ENCODE data around the gene PPP6R1. TPM values are rescaled to one million over a fixed set of nuclear protein-coding genes. Genes with fewer than 3 reads are reported as not detected.

Gene PPP6R1
- total and polyA plus RNA-seq, 2 of the 13 experiments (the other 11 are each of a cell fraction or from before 2014, with no cell fraction given) = 25.8 to 54.0 TPM

- TF ChIP-seq ETV6 (CRISPR knock-in tag; conservative IDR thresholded peaks at IDR 0.05) = no peak
- no peak for TF ChIP-seq PHB2 (IDR thresholded peaks at IDR 0.05; ENCODE audit: partially characterized antibody)
- TF ChIP-seq ZNF530 (CRISPR knock-in tag; IDR thresholded peaks at IDR 0.05; ENCODE audit: low read depth) = no peak
- TF ChIP-seq MBNL3 (CRISPR knock-in tag; conservative IDR thresholded peaks at IDR 0.05) = 0 out of 2 replicates have a peak, but pooled peaks have one; percentile 70
- TF ChIP-seq DBP (CRISPR knock-in tag; IDR thresholded peaks at IDR 0.05; ENCODE audit: not compliant biosample characterization) = peak; percentile 55
- no peak for TF ChIP-seq ZNF569 (CRISPR knock-in tag; IDR thresholded peaks at IDR 0.05; ENCODE audit: borderline replicate concordance)
- TF ChIP-seq ZNF143 (CRISPR knock-in tag; IDR thresholded peaks at IDR 0.05) = no peak; the same call in 1 of the 2 replicates
- TF ChIP-seq ZNF598 (CRISPR knock-in tag; IDR thresholded peaks at IDR 0.05; ENCODE audit: borderline replicate concordance) = peak; percentile 75; the same call in 1 of the 2 replicates
- 0 out of 2 replicates have a peak, but pooled peaks have one; percentile 74 for TF ChIP-seq ZNF737 (CRISPR knock-in tag; IDR thresholded peaks at IDR 0.05; ENCODE audit: borderline replicate concordance)
- no peak; the same call in 1 of the 2 replicates for TF ChIP-seq TSC22D2 (CRISPR knock-in tag; IDR thresholded peaks at IDR 0.05; ENCODE audit: borderline replicate concordance)
- TF ChIP-seq ZNF556 (CRISPR knock-in tag; IDR thresholded peaks at IDR 0.05; ENCODE audit: borderline replicate concordance) = no peak; the same call in 1 of the 2 replicates
- no peak for TF ChIP-seq NR2F2 (IDR thresholded peaks at IDR 0.05; ENCODE audit: borderline replicate concordance, low read depth)
- no peak for TF ChIP-seq SRSF4 (IDR thresholded peaks at IDR 0.05; ENCODE audit: low read depth, low read length, poor library complexity, severe bottlenecking)
- peak; percentile 70; the same call in 1 of the 2 replicates for TF ChIP-seq ZNF274 (CRISPR knock-in tag; IDR thresholded peaks at IDR 0.05)
- TF ChIP-seq PHF21A (CRISPR knock-in tag; IDR thresholded peaks at IDR 0.05) = peak; percentile 68
- peak; percentile 76; the same call in 1 of the 2 replicates for TF ChIP-seq ZNF709 (CRISPR knock-in tag; IDR thresholded peaks at IDR 0.05)
- TF ChIP-seq SKIL (CRISPR knock-in tag; IDR thresholded peaks at IDR 0.05; ENCODE audit: borderline replicate concordance) = peak; percentile 83; the same call in 1 of the 2 replicates
- TF ChIP-seq ZNF772 (CRISPR knock-in tag; IDR thresholded peaks at IDR 0.05) = peak; percentile 63
- 0 out of 2 replicates have a peak, but pooled peaks have one; percentile 40 for TF ChIP-seq HES4 (CRISPR knock-in tag; IDR thresholded peaks at IDR 0.05; ENCODE audit: borderline replicate concordance)
- TF ChIP-seq ZNF720 (CRISPR knock-in tag; IDR thresholded peaks at IDR 0.05) = no peak
- peak; percentile 51; the same call in 1 of the 2 replicates for TF ChIP-seq SMAD3 (CRISPR knock-in tag; IDR thresholded peaks at IDR 0.05)
- peak; percentile 10; the same call in 1 of the 2 replicates for TF ChIP-seq IRF2 (CRISPR knock-in tag; IDR thresholded peaks at IDR 0.05)
- peak; percentile 72; the same call in 1 of the 2 replicates for TF ChIP-seq ZNF670 (CRISPR knock-in tag; IDR thresholded peaks at IDR 0.05; ENCODE audit: borderline replicate concordance)
- TF ChIP-seq ZNF749 (CRISPR knock-in tag; IDR thresholded peaks at IDR 0.05; ENCODE audit: borderline replicate concordance) = 0 out of 2 replicates have a peak, but pooled peaks have one; percentile 46
- TF ChIP-seq JUNB (CRISPR knock-in tag; IDR thresholded peaks at IDR 0.05; ENCODE audit: borderline replicate concordance) = peak; percentile 81; the same call in 1 of the 2 replicates
- TF ChIP-seq ZNF816 (CRISPR knock-in tag; IDR thresholded peaks at IDR 0.05; ENCODE audit: borderline replicate concordance) = no peak; the same call in 1 of the 2 replicates
- TF ChIP-seq TBX2 (CRISPR knock-in tag; IDR thresholded peaks at IDR 0.05; ENCODE audit: borderline replicate concordance) = peak; percentile 84
Observed at GRCh38 chr19:55206664-55207500, 51.9 kb downstream of the PPP6R1 start (continued).
